Right lobe of liver (tissue), 6 donors: ENCODE results near the gene CCR9. TPM values are rescaled to one million over a fixed set of nuclear protein-coding genes. Genes with fewer than 3 reads are reported as not detected.

Experiments used
- ATAC-seq, 4 donors: fragments of 200-7000 bp; cut with Tn5 transposase; one replicate each; pipeline ENCODE4 v1.9.1; 2020; ENCODE audit warnings: mild to moderate bottlenecking in 4 of 4, moderate library complexity in 4 of 4
- DNase-seq, 3 donors: peaks; one replicate each; pipeline ENCODE4 v3.0.0-alpha.2; 2020
- H3K27ac ChIP-seq, 3 donors: fragments of 200-600 bp; one replicate each; pipeline ENCODE4 v1.8.0; 2022
- H3K27me3 ChIP-seq, 2 donors: fragments of 200-600 bp; one replicate each; pipeline ENCODE4 v1.8.0; 2022
- H3K36me3 ChIP-seq, 4 donors: fragments of 200-600 bp; sonication (generic) in 1 of 4; one replicate each; pipeline versions ENCODE4 v1.5.1 to v1.8.0; 2017 to 2022; ENCODE audit warnings: control low read depth in 1 of 4
- H3K4me1 ChIP-seq, 4 donors: fragments of 200-600 bp; sonication (generic) in 1 of 4; one replicate each; pipeline versions ENCODE4 v1.5.1 to v1.8.0; 2017 to 2022; ENCODE audit warnings: control low read depth in 1 of 4
- H3K4me3 ChIP-seq, 3 donors: fragments of 200-600 bp; one replicate each; pipeline ENCODE4 v1.8.0; 2022
- H3K9me3 ChIP-seq, 4 donors: fragments of 200-600 bp; sonication (generic) in 1 of 4; one replicate each; pipeline versions ENCODE4 v1.5.1 to v1.8.0; 2017 to 2022; ENCODE audit warnings: control low read depth in 1 of 4
- POLR2A ChIP-seq: fragments of 450-650 bp; IDR thresholded peaks from one replicate; pipeline ENCODE4 v1.6.1; 2017; ENCODE audit warnings: antibody characterized with exemption, mild to moderate bottlenecking
- WGBS: methylation state at CpG from one replicate; pipeline ENCODE4 v1.1.6; 2018; ENCODE audit warnings: low coverage, low lambda C conversion rate; ENCODE audit not compliant: insufficient coverage; ENCODE audit errors: missing lambda C conversion rate; 5-methylcytosine and 5-hydroxymethylcytosine counted together
- intact Hi-C, 2 donors: fragments of 100-400 bp; cut with DNase I; formaldehyde crosslinking; loops; one replicate each; pipeline versions ENCODE4 v1.11.2 to v1.14.1; 2022
- total RNA-seq, 6 experiments: library from RNA; depleted of rRNA in 2 of 6; stranded (reverse); fragments of >200 nt in 2 of 6; fragmentation: NEBNext Ultra II Directional in 3 of 6; extraction: Animal tissue kit (Norgen Biotek cat#: 25700) in 3 of 6; gene quantifications; one replicate each; pipeline versions ENCODE4 v1.1.0 to v1.2.4, GENCODE V29; 2016 to 2023
- TF ChIP-seq, protein P1 (sequence below), 4 donors: fragments of 200-600 bp in 3 of 4; fragments of 450-650 bp in 1 of 4; IDR thresholded peaks; one replicate each; pipeline versions ENCODE4 v1.5.1 to v1.8.0; 2016 to 2022; ENCODE audit warnings: antibody characterized with exemption in 4 of 4, mild to moderate bottlenecking in 2 of 4
- donor health status: DM: no; HTN: yes; CAD: no.
- donor health status: DM: no; HTN: no; CAD: no.
- donor health status: DM: no; HTN: no; CAD: no.
- donor health status: DM: no; HTN: yes; CAD: no.
- donor health status: DM: no; HTN: yes; CAD: no.

Gene CCR9
- total RNA-seq, 6 experiments from 2014 or later = 0.07 to 0.09 (median 0.07) TPM; not detected in 3

- DNase-seq = peak in 1 of 3 donors; percentile 58
- ATAC-seq = peak in 2 of 4 donors; percentile 16 to 66
- Histone ChIP-seq H3K9me3 (no peaks in the 10 kb centered on the region), H3K27ac (no peak overlapping the region), H3K36me3 (peaks cover 0 to 14% (median 2%) of the 10 kb centered on the region in 4 donors), H3K4me3 (no peak overlapping the region), H3K27me3 (no peaks in the 10 kb centered on the region), H3K4me1 (no peaks in the 10 kb centered on the region)
- TF ChIP-seq POLR2A = no peak
- TF ChIP-seq, protein P1, sequence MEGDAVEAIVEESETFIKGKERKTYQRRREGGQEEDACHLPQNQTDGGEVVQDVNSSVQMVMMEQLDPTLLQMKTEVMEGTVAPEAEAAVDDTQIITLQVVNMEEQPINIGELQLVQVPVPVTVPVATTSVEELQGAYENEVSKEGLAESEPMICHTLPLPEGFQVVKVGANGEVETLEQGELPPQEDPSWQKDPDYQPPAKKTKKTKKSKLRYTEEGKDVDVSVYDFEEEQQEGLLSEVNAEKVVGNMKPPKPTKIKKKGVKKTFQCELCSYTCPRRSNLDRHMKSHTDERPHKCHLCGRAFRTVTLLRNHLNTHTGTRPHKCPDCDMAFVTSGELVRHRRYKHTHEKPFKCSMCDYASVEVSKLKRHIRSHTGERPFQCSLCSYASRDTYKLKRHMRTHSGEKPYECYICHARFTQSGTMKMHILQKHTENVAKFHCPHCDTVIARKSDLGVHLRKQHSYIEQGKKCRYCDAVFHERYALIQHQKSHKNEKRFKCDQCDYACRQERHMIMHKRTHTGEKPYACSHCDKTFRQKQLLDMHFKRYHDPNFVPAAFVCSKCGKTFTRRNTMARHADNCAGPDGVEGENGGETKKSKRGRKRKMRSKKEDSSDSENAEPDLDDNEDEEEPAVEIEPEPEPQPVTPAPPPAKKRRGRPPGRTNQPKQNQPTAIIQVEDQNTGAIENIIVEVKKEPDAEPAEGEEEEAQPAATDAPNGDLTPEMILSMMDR (IDR thresholded peaks at IDR 0.05) = no peak
- whole genome bisulfite sequencing = 80% methylated on average over 3 of the region's 6 CpGs
- intact Hi-C loops = loop anchor here in 1 of 2 donors (5.0 kb wide), 1 partner anchor 135 kb away; no protein-coding TSS in a partner anchor
Observed at GRCh38 chr3:45942051-45942825, 55.9 kb downstream of the CCR9 start.

DNA sequence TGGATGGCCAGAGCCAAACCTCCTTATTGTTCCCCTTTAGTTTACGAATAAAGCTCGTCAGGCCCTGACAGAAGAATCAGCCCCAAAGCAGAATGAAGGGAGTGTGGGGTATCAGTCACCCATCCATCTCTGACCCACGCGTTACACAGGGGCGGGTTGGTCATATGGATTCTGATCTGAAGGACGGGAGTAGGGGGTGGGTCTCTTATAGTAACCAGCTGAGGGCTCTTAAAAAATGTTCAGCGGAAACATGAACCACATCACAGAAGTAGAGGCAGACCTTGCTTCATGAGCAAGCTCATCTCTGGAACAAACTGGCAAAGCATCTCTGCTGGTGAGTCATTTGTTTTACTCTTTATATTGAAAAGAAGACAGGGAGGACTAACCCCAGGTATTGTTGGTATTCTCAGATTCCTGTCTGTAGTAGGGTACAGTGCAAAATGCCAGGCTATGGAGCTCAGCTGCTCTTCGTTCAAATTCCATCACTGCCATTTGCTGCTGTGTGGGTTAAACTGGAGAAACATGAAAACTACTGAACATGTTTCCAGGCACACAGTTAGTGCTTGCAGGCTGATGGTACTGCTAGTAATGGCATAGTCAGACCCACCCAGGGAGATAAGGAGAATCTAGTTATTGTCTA lies 57.0 kb downstream of the CCR9 start, which contains the start of gene CXCR6:
TSS of gene CXCR6 (plus strand) at position 258 of the 640 bp plus-strand sequence. CDS start 3,018 bp downstream, outside the sequence.
- DNase-seq (no peak), ATAC-seq (no peak)
- Histone ChIP-seq H3K4me3 (no peak within 1 kb of the TSS), H3K36me3 (peaks cover 0 to 21% (median 5%) of the 10 kb centered on the region in 4 donors), H3K4me1 (no peaks in the 10 kb centered on the region), H3K9me3 (no peaks in the 10 kb centered on the region), H3K27ac (peak within 1 kb of the TSS in 1 of 3 donors; percentile 9), H3K27me3 (no peaks in the 10 kb centered on the region)
- WGBS = 84% methylated on average over 6 of the region's 8 CpGs
- TF ChIP-seq, protein P1 (IDR thresholded peaks at IDR 0.05) = no peak
- no peak for TF ChIP-seq POLR2A
- intact Hi-C loops = loop anchor here in 1 of 2 donors (5.0 kb wide), 1 partner anchor 134 kb away; no protein-coding TSS in a partner anchor

- intact Hi-C loops = loop anchor here in 1 of 2 donors (5.0 kb wide), 1 partner anchor 132 kb away; no protein-coding TSS in a partner anchor
- H3K9me3 ChIP-seq = no peaks in the 10 kb centered on the region
- H3K27ac ChIP-seq = no peak overlapping the region
- no peaks in the 10 kb centered on the region for H3K4me1 ChIP-seq
- H3K27me3 ChIP-seq = no peaks in the 10 kb centered on the region
- H3K4me3 ChIP-seq = no peak overlapping the region
- WGBS = 75% methylated on average over 4 of the region's 5 CpGs
- ATAC-seq (peak in 1 of 4 donors; percentile 29), DNase-seq (no peak)
- no peak for TF ChIP-seq POLR2A
- TF ChIP-seq, protein P1 (IDR thresholded peaks at IDR 0.05) = no peak
- H3K36me3 ChIP-seq = peaks cover 0 to 38% (median 5%) of the 10 kb centered on the region in 4 donors
Observed at GRCh38 chr3:45944830-45945620, 58.7 kb downstream of the CCR9 start.

DNA sequence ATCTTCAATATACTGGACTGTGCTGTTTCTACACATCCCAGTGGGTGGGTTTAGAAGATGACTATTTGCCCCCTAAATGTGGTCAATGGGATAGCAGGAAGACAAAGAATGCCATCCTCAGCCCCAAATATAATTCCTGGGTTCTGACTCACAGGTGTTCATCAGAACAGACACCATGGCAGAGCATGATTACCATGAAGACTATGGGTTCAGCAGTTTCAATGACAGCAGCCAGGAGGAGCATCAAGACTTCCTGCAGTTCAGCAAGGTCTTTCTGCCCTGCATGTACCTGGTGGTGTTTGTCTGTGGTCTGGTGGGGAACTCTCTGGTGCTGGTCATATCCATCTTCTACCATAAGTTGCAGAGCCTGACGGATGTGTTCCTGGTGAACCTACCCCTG lies 60.0 kb downstream of the CCR9 start:
- no peak for TF ChIP-seq POLR2A
- TF ChIP-seq, protein P1 (IDR thresholded peaks at IDR 0.05) = peak in 1 of 4 donors; percentile 6
- Histone ChIP-seq H3K27me3 (no peaks in the 10 kb centered on the region), H3K4me3 (no peak overlapping the region), H3K36me3 (peaks cover 0 to 49% (median 8%) of the 10 kb centered on the region in 4 donors), H3K9me3 (no peaks in the 10 kb centered on the region), H3K4me1 (no peaks in the 10 kb centered on the region), H3K27ac (no peak overlapping the region)
- WGBS = no CpG with 5 or more reads among the region's 1 CpG
- intact Hi-C loops = no loop called here
- DNase-seq (no peak), ATAC-seq (peak in 1 of 4 donors; percentile 7)
